ENCODE measurements around the gene PDIA5. TPM values are rescaled to one million over a fixed set of nuclear protein-coding genes. Genes with fewer than 3 reads are reported as not detected.

Gene PDIA5
- total and polyA plus RNA-seq, 4 donors: 36.8 to 94.6 (median 63.3) TPM

GRCh38 chr3:123122525-123123315 is 55.9 kb downstream of the PDIA5 start:
- no peak for DNase-seq (ENCODE audit: low spot score)

More at GRCh38 chr3:123122525-123123315, 55.9 kb downstream of the PDIA5 start:
- Histone ChIP-seq H3K27ac (ENCODE audit: low read depth in 1 of 2, low read length in 2 of 2) (no peak overlapping the region), H3K4me1 (ENCODE audit: control insufficient read depth in 4 of 4, insufficient read depth in 4 of 4, low read length in 3 of 4) (peaks cover 0 to 14% (median 7%) of the 10 kb centered on the region in 4 donors), H3K9ac (ENCODE audit: low read depth in 1 of 2, low read length in 2 of 2) (no peak overlapping the region), H3K27me3 (ENCODE audit: control insufficient read depth in 4 of 4, insufficient read depth in 4 of 4, low read length in 3 of 4) (no peaks in the 10 kb centered on the region), H3K4me3 (ENCODE audit: low read depth in 1 of 3, low read length in 3 of 3) (no peak overlapping the region), H3K36me3 (ENCODE audit: control insufficient read depth in 4 of 4, insufficient read depth in 3 of 4, low read depth in 1 of 4, low read length in 3 of 4) (peaks cover 5 to 78% (median 61%) of the 10 kb centered on the region in 4 donors), H3K9me3 (ENCODE audit: control insufficient read depth in 4 of 4, low read length in 3 of 4) (no peaks in the 10 kb centered on the region)
- 81% methylated on average over 8 of the region's 8 CpGs for WGBS
- no peak for TF ChIP-seq MAX (IDR thresholded peaks at IDR 0.05)
- no peak for TF ChIP-seq NR2F2 (IDR thresholded peaks at IDR 0.05)
- TF ChIP-seq ATF3 (IDR thresholded peaks at IDR 0.05): no peak
- no peak for TF ChIP-seq TAF1 (conservative IDR thresholded peaks at IDR 0.05)
- no peak for TF ChIP-seq SP1 (IDR thresholded peaks at IDR 0.05)
- no peak for TF ChIP-seq FOXA2 (IDR thresholded peaks at IDR 0.05)
- TF ChIP-seq HNF4A (conservative IDR thresholded peaks at IDR 0.05): no peak
- no peak for TF ChIP-seq RXRA (IDR thresholded peaks at IDR 0.05)
- no peak for TF ChIP-seq CTCF (IDR thresholded peaks at IDR 0.05; ENCODE audit: low read depth, low read length, missing input control)
- TF ChIP-seq ZBTB33 (IDR thresholded peaks at IDR 0.05): no peak
- TF ChIP-seq YY1 (IDR thresholded peaks at IDR 0.05): no peak
- TF ChIP-seq REST (IDR thresholded peaks at IDR 0.05): no peak
- no peak for TF ChIP-seq JUND (IDR thresholded peaks at IDR 0.05)
- no peak for TF ChIP-seq HNF4G (IDR thresholded peaks at IDR 0.05)
- TF ChIP-seq FOXA1 (IDR thresholded peaks at IDR 0.05): no peak
- no peak for TF ChIP-seq RAD21 (IDR thresholded peaks at IDR 0.05)
